Measurements from ENCODE around the gene DEFB121.

DEFB121 gene

GRCh38 chr20:31363295-31363694 lies 42.7 kb downstream of the DEFB121 start:
- DNase-seq (ENCODE audit: low read depth in 2 of 2) = no peak

- no peak for DNase-seq (ENCODE audit: low read depth in 2 of 2)
These were observed 50.0 kb downstream of the DEFB121 start for GRCh38 chr20:31355981-31356380.
